PC-9 (cell line): ENCODE measurements around the gene CST2.

Experiments used
- EZH2 ChIP-seq: fragments of 200-600 bp; sonication (generic); IDR thresholded peaks from 2 replicates; pipeline ENCODE4 v1.8.0; 2017; ENCODE audit warnings: antibody characterized with exemption, low read depth
- TF ChIP-seq, protein P1 (sequence below): fragments of 200-600 bp; sonication (generic); conservative IDR thresholded peaks from 2 replicates; pipeline ENCODE4 v1.6.1; 2017; ENCODE audit warnings: mixed run types, antibody characterized with exemption, mild to moderate bottlenecking, moderate library complexity

GRCh38 chr20:23794065-23794464 is 32.5 kb downstream of the CST2 start:
- TF ChIP-seq EZH2, result no peak
- TF ChIP-seq, protein P1, sequence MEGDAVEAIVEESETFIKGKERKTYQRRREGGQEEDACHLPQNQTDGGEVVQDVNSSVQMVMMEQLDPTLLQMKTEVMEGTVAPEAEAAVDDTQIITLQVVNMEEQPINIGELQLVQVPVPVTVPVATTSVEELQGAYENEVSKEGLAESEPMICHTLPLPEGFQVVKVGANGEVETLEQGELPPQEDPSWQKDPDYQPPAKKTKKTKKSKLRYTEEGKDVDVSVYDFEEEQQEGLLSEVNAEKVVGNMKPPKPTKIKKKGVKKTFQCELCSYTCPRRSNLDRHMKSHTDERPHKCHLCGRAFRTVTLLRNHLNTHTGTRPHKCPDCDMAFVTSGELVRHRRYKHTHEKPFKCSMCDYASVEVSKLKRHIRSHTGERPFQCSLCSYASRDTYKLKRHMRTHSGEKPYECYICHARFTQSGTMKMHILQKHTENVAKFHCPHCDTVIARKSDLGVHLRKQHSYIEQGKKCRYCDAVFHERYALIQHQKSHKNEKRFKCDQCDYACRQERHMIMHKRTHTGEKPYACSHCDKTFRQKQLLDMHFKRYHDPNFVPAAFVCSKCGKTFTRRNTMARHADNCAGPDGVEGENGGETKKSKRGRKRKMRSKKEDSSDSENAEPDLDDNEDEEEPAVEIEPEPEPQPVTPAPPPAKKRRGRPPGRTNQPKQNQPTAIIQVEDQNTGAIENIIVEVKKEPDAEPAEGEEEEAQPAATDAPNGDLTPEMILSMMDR, result no peak
